ENCODE data around the gene CPN2. TPM values are rescaled to one million over a fixed set of nuclear protein-coding genes. Genes with fewer than 3 reads are reported as not detected.

The CPN2 gene
- total and polyA plus RNA-seq, 7 donors, result 0.03 to 0.13 TPM; not detected in 5

- intact Hi-C loops (cut with DNase I), result loop anchor here (5.0 to 10.0 kb wide), 2 partner anchors 265 to 267 kb away; no protein-coding TSS in a partner anchor
- no peaks in the 10 kb centered on the region for H3K27me3 ChIP-seq (ENCODE audit: insufficient read depth in 3 of 3, low read length in 2 of 3)
- 63 to 72% (median 63%) methylated on average over 10 of the region's 10 CpGs for WGBS, 3 donors
- ATAC-seq (no peak), DNase-seq (peak in 1 of 2 donors; percentile 27)
- no peak overlapping the region for H3K27ac ChIP-seq
- no peaks in the 10 kb centered on the region for H3K36me3 ChIP-seq (ENCODE audit: insufficient read depth in 1 of 2, low read depth in 1 of 2)
- TF ChIP-seq CTCF (IDR thresholded peaks at IDR 0.05), result no peak
- H3K4me1 ChIP-seq, result peaks cover 10% of the 10 kb centered on the region
- no peak overlapping the region for H3K4me3 ChIP-seq
- H3K9me3 ChIP-seq, result no peaks in the 10 kb centered on the region
These were observed 21.0 kb downstream of the CPN2 start for GRCh38 chr3:194330160-194330559.

- Histone ChIP-seq H3K36me3 (ENCODE audit: insufficient read depth in 1 of 2, low read depth in 1 of 2) (no peaks in the 10 kb centered on the region), H3K27ac (no peak overlapping the region), H3K9me3 (no peaks in the 10 kb centered on the region), H3K27me3 (ENCODE audit: insufficient read depth in 3 of 3, low read length in 2 of 3) (no peaks in the 10 kb centered on the region), H3K4me3 (no peak overlapping the region), H3K4me1 (peaks cover 10% of the 10 kb centered on the region)
- intact Hi-C loops (cut with DNase I), result no loop called here
- 31 to 37% (median 32%) methylated on average over 7 of the region's 7 CpGs for WGBS, 3 donors
- no peak for TF ChIP-seq CTCF (IDR thresholded peaks at IDR 0.05)
- DNase-seq, result no peak
- peak in 3 of 4 donors; percentile 20 to 64 (median 62) for ATAC-seq
These were observed 21.6 kb downstream of the CPN2 start for GRCh38 chr3:194329583-194329965.

GRCh38 chr3:194328942-194329582, 22.1 kb downstream of the CPN2 start:
- no peak overlapping the region for H3K4me3 ChIP-seq
- intact Hi-C loops (cut with DNase I), result no loop called here
- no peaks in the 10 kb centered on the region for H3K27me3 ChIP-seq (ENCODE audit: insufficient read depth in 3 of 3, low read length in 2 of 3)
- no peak for TF ChIP-seq CTCF (IDR thresholded peaks at IDR 0.05)
- H3K4me1 ChIP-seq, result peaks cover 13% of the 10 kb centered on the region
- ATAC-seq, result no peak
- DNase-seq, result no peak
- 36 to 43% (median 39%) methylated on average over 14 of the region's 14 CpGs for WGBS, 3 donors
- no peaks in the 10 kb centered on the region for H3K36me3 ChIP-seq (ENCODE audit: insufficient read depth in 1 of 2, low read depth in 1 of 2)
- H3K27ac ChIP-seq, result no peak overlapping the region
- H3K9me3 ChIP-seq, result no peaks in the 10 kb centered on the region

GRCh38 chr3:194328053-194328657, 23.0 kb downstream of the CPN2 start:
- peak in 1 of 2 donors; percentile 71 for DNase-seq
- Histone ChIP-seq H3K27me3 (ENCODE audit: insufficient read depth in 3 of 3, low read length in 2 of 3) (no peaks in the 10 kb centered on the region), H3K9me3 (no peaks in the 10 kb centered on the region), H3K4me3 (no peak overlapping the region), H3K36me3 (ENCODE audit: insufficient read depth in 1 of 2, low read depth in 1 of 2) (no peaks in the 10 kb centered on the region), H3K4me1 (peaks cover 18% of the 10 kb centered on the region), H3K27ac (no peak overlapping the region)
- WGBS, 3 donors, result 54 to 58% (median 56%) methylated on average over 27 of the region's 27 CpGs
- no peak for TF ChIP-seq CTCF (IDR thresholded peaks at IDR 0.05)
- intact Hi-C loops (cut with DNase I), result no loop called here
- ATAC-seq, result peak in 3 of 4 donors; percentile 16 to 29 (median 23)

All from psoas muscle (tissue), 8 donors.